Measurements from ENCODE around the gene SPINK8.

Gene SPINK8

DNA sequence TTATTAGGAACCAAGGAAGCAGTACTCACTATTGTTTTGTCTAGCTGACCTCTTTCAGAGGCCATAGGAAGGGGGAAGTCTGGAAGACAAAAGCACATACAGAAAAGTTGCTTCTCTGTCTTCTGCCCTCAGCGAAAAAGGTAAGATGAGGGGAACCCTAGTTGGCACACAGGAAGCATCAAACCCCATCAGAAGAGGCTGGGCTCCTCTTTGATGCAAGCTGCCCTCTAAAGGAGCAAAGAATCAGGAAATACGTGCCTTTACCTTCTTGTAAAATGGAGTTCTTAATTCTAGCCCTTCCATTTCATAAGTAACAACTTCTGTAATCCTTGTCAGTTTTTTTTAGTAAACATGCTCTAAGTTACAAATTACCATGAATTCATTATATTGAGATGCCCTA is 12.5 kb downstream of the SPINK8 start:
- DNase-seq (ENCODE audit: low read depth), result no peak

DNA sequence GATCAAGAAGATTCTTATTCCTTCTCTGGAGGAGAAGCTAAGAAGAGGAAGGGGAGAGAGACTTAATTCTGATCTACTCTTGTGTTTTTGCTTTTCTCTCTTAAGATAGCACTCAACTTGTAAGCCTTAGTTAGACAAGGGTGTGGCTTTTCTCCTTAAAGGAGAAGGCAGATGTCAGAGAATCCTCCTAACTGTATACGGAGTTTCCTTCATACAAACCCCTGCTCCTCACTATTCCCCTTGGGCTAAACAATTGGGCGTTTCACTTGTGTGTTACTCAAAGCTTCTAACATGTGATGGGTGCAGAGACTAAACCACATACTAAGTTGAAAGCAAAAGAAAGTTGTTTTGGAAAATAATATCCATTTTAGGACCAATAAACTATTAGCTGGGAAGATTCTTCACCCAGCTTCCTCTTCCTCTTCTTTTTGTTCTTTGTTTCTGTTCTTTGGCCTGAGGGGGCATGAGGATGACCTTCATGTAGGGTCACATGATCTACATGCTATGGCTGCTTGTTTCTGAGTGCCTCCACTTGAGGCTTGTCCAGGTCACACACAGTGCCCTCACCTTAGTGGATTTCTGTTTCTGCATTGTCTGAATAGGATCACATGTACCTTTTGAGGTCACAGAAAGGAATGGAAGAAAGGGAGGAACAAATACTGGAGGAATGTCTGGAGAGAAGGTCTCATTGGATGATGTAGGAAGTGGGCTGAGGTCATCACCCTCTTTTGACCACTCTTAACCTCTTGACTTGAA is 14.6 kb downstream of the SPINK8 start:
- no peak for DNase-seq (ENCODE audit: low read depth)

DNA sequence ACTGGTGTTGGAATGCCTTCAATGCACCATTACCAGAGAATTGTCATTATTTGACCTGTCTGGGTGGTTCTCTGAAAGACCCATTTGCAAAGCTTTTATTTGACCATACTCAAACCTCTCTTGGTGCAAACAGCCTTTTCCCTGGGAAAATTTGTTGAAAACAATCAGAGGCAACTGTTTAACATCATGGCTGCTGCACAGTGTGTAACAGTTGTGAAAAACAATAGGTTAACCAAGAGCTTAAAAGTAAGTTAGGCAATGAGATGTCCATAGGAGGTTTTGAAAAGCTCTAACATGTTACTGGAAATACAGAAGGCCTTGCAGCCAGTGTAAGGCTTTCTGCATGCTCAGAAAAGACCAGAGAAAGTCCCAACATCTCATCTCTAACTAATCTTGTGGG is 18.9 kb downstream of the SPINK8 start:
- DNase-seq (ENCODE audit: low read depth), result no peak

DNA sequence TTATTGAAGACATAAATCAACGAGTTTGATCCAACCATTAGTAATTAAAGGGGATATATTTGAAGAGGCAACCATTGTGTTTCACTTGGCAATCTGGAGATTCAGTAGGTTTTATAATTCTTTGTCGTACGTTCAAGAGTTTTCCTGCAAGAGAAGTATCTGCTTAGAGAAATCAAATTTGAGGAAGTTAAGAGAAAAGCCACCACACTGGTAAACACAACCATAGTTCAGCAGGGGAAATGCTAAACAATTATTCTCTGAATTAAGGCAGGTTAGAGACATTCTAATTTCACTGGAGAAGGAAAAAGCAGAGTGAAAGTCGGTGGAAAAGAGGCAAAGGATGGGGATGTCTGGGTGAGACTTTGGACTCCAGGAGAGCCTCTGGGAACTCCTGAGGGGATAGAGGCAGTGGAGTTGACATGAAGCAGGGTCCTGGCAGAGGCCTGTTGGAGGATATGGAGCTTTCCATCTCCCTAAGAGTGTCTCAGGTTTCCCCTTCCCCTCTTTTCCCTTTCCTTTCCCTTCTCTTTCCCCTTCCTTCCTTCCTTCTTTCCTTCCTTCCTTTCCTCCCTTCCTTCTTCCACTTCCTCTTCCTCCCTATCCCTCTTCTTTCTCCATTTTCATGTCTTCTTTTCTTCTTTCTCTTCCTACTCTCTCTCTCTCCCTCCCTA is 26.5 kb downstream of the SPINK8 start:
- no peak for DNase-seq (ENCODE audit: low read depth)

DNA sequence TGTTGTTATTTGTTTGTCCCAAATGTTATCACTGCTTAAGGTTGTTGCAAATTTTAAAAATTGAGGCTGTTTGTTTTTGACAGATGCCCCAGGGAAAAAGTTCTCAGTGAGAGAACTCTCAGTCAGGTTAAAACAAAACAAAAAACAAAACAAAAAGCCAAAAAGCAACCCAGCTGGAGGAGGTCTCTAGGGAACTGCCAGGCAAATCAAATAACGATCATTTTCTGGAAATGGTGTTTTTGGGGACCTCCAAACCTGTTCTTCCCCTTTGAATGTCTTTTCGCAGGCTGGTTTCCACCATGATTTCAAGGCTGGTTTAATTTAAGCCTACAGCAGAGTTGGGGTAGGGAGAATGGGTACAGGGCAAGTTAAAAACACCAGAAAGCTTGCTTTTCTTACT is 27.2 kb downstream of the SPINK8 start:
- no peak for DNase-seq (ENCODE audit: low read depth)

DNA sequence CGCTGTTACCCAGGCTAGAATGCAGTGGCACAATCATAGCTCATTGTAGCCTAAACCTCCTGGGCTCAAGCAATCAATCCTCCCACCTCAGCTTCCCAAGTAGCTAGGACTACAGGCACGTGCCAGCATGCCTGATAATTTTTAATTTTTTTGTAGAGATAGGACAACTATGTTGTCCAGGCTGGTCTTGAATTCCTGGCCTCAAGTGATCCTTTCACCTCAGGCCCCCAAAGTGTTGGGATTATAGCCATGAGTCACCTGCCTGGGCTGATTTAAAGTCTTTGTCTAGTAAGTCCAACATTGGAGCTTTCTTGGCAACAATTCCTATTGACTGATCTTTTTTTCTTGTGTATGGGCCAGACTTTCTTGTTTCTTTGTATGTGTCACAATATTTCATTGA is 28.1 kb downstream of the SPINK8 start:
- DNase-seq (ENCODE audit: low read depth), result no peak

DNA sequence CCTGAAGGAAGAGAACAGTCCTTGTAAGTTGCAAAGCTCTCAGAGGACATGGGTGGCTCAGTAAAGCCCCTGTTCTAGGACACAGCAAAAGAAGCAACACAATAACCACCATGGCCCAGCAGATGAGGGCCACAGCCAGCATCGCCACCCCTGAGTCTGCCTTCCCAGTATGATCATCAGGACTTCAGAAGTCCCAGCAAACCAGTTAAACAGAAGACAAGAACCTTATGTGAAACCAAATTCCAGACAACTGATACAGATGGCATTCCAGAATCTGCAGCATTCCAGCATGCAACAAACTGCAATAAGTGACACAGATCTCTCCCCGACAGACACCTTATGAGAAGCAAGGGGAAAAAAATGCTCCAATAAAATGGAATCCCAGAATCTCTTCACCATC is 30.4 kb downstream of the SPINK8 start:
- no peak for DNase-seq (ENCODE audit: low read depth)

DNA sequence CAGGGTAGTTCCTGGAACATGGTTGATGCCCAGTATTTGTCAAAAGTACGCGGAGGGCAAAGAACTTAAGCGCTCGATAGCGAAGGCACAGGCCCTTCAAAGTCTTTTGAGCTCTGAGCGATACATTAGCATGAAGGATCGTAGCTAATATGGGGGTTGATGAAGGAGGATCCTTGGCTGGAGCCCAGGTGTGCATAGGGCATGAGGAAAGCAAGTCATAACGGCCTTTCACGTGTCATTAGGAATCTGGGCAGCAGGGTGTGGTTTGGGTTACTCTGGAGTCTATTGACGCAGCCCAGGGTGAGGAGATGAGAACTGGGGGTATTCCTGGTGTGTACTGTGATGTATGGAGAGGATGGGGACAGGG is 31.7 kb downstream of the SPINK8 start:
- no peak for DNase-seq (ENCODE audit: low read depth)

DNA sequence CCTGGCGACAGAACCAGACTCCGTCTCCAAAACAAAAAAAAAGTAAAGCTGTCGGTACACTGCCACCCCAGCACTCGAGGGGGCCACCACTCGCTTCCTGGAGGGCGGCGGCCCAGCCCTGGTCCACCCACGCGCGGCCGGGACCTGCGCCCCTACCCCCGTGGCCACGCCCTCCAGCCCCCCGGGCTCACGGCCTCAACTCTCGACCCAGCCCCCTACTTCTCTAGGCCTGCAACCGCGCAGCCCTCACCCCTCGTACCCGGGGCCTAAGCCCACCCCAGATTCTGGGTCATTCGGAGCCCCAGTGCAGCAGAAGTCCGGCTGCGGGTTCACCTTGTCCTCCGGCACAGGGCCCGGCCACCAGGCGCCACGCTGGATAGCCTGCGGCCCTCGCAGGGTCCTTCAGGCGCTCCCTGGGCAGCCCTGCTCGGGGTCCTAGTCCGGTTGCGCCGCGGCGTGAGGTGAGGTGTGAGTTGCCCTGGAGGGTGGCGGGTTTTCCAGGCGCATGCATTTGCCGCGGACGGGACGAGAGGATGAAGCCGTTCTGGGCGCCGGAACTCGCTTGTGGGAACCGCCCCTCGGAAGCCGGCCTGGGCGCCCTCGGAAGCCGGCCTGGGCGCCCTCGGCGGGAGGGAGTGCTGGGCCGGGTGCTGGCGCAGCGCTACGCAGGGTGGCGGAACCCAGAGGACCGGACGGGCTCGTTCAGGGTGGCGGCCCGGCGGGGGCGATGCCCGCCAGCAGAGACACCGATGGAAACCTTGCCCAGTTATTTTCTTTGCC is 32.3 kb downstream of the SPINK8 start, which contains the start of gene NME6:
Gene NME6, minus strand, starts transcription at position 348 of the 780 bp plus-strand sequence.
- peak; percentile 89 for DNase-seq (ENCODE audit: low read depth)

DNA sequence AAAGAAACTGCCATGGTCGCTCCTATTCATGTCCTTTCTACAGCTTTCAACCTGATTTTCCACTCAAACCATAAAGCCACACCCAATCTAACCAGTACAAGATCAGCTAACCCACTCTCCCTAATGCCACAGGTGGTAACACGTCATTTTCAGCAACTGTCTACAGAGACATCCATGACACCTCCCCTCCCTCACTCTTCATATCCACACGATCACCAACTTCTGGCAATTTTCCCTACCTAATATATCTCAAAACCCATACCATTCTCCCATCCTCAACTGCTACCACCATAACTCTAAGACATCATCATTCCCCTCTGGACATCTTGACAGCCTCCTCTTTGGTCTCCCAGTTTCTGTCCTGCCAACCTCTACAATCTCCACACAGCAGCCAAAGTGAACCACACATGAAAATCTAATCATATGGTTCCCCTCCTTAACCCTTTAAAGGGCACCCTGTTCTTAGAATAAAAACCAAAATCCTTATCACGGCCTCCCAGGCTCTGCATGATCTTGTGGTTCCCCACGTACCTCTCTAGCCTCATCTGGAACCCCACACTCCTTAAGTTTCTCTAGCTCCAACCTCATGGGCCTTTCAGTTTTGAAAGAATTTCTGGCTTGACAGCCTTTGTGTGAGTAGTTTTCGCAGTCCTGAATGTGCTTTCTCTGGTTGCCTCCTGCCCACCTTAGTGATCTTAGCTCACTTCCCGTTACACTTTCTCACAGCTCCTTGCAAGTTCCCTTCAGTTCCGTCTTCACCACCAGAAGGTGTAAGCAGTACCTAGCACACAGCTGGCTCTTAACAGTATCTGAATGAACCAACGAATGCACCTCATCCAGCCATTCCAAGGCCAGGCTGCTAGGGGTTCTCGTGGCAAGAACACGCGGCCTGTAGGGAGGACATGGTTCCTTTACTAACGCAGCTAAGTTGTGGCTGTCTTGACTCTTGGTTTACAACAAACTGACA is 33.4 kb downstream of the SPINK8 start:
- no peak for DNase-seq (ENCODE audit: low read depth)

DNA sequence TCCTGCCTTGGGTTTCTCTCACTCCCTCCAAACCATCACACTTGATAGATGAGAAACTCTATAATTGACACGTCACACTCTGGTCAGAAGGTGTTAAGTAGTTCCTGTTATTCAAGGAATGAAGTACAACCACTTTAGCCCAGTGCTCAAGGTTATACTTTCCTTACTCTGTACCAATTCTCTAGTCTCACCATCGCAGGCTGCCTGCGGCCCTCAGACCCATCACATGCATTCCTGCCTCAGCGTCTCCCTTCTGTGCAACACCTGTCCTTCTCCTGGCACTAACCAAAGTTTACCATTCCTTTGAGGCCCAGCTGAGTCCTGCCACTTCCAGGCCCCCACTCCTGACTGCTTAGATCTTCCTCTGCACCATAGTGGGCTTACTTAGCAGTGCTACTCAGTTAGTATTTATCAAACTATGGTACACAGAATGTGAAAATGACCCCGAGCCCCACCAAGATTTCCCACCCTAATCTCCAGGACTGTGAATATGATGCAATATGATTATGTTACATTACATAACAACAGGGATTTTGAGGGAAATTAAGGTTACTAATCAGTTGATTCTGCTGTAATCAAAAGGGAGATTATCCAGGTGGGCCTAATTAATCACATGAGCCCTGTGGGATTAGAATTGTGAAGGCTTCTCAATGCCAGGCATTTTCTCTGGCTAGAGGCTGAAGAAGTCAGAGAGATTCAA is 36.2 kb downstream of the SPINK8 start:
- no peak for DNase-seq (ENCODE audit: low read depth)

DNA sequence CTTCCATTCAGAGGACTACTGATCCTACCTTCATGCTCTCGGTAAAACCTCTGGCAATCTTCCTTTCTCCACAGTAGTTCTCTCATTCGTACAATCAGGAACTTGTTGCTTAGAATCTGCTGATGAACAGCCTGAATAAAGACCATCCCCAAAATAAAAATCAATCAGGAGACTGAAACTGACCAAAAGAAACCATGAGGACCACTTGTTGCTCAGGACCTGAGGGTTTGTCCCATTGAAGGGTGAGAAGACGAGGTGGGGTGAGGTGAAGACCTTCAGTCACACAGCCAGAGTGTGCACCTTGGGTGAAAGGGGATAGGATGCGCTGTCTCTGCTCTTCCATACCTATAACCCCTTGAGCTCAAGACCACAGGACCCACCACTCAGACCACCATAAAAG is 36.8 kb downstream of the SPINK8 start:
- DNase-seq (ENCODE audit: low read depth), result no peak

DNA sequence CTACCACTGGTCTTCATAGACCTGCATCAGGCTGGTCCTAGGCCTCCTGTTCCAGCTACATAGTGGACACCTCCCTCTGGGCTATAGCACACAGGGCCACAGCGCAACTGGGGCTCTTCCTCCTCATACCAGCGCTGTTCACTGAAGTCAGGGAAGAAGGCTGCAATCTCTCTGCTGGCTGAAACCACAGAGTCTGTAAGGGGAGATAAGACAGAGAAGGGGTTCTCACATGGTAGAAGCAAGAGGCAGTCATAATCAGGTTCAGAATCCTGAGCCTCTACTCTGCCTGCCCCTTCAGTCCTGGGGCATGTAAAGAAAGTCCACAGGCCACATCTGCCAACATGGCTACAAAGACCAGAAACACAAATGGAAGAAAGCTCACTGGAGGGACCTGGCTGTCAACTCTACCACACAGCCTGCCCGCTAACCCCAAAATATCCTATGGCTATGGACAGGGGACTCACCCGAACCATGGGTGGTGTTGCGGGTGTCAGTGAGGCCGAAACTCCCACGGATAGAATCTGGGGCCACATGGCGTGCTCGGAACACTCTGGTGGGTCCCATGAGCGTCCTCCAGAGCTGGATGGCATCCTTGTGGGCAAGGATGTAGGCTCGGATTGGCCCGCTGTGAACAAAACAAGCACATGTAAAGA is 38.7 kb downstream of the SPINK8 start:
- DNase-seq (ENCODE audit: low read depth), result no peak

DNA sequence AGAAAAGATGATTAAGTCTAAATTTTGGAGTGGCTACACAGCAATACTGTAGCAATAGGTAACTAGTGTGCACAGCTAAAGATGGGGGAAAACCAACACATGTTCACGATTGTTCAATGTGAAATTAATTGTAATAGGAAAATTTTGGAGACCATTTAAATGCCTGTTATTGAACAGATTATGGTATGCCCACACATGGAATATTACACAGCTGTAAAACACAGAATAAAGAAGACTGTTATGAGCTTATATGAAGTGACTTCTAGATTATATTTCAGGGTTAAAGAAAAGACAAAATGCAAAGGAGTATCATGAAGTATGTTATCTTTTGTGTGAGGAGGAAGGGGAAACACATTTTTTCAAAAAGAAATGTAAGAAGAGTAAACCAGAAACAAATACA is 43.8 kb downstream of the SPINK8 start:
- no peak for DNase-seq (ENCODE audit: low read depth)

DNA sequence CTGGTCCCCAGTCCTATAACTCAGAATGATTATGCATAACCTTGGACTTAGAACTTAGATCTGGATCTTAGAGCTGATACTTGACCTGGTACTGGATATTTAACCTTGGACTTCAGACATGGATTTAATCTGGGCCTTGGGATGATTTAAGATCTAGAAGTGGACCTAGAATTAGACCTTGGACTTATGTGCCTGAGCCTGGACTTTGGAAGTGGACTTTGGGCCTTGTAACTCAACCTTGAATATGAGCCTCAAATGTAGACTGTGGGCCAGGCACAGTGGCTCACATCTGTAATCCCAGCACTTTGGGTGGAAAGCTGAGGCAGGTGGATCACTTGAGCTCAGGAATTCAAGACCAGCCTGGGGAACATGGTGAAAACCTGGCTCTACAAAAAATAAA is 46.4 kb downstream of the SPINK8 start:
- no peak for DNase-seq (ENCODE audit: low read depth)

DNA sequence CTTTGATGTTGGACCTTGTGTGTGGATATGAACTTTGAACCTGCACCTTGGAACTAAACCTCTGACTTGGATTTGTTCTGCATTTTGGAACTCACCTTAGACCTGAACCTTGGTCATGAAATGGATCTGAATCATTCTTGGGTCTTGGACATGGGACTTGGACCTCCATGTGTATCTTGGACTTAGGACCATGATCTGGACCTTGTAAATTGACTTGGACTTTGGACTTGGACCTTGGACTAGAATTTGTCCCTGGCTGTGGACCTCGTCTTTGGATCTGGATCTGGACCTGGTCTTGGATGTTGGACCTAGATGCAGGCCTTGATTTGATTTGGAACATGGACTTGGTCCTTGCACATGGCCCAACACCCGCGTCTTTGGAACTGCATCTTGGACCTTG is 47.2 kb downstream of the SPINK8 start:
- DNase-seq (ENCODE audit: low read depth), result no peak

DNA sequence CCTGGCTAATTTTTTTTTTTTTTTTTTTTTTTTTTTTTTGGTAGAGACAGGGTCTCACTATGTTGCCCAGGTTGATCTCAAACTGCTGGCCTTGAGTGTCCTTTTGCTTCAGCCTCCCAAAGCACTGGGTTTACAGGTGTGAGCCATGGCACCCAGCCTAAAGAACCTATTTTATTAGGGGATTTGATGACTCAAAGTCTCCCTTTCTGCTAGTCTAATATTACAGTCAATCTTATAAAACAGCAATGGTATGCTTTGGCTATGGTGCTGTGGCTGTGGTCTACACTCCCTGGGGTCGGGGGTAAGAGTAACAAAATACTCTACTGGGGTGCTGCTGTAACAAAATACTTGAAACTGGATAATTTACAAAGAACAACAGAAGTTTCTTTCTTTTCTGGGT is 47.8 kb downstream of the SPINK8 start:
- DNase-seq (ENCODE audit: low read depth), result no peak

DNA sequence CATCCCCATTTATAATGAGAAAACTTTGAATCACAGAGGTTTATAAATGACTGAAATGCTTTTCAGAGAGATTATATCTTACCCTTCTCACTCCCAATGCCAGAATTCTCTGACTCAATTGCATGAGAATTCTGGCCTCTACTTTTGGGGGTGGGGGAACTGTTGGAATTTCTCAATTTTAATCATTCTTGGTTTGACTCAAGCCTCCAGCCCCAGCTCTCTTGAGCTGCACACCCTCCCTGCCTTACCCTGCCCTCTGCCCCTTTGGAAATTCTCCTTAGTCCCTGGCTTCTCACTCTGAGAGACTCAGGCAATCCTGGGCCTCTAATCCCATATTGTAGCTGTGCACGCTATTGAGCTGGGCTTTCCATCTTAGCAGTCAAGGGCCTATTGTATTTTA is 48.3 kb downstream of the SPINK8 start:
- no peak for DNase-seq (ENCODE audit: low read depth)

DNA sequence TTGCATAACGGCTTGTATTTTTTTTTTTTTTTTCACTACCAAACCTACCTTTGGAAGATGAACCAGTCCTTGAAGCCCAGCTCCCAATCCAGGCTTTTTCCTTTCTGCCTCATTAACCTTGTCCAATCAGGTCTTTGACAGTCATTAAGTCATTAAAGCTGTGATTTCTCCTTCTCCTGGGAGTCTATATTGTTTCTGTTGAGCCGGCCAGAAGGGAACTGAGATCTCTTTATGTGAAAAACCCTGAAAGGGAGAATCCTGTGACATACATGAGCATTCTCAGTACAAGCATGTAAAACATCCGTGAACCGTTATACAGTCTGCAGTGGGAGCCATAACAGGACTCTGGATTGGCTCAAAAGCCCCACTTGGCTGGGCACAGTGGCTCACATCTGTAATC is 52.6 kb downstream of the SPINK8 start:
- no peak for DNase-seq (ENCODE audit: low read depth)

DNA sequence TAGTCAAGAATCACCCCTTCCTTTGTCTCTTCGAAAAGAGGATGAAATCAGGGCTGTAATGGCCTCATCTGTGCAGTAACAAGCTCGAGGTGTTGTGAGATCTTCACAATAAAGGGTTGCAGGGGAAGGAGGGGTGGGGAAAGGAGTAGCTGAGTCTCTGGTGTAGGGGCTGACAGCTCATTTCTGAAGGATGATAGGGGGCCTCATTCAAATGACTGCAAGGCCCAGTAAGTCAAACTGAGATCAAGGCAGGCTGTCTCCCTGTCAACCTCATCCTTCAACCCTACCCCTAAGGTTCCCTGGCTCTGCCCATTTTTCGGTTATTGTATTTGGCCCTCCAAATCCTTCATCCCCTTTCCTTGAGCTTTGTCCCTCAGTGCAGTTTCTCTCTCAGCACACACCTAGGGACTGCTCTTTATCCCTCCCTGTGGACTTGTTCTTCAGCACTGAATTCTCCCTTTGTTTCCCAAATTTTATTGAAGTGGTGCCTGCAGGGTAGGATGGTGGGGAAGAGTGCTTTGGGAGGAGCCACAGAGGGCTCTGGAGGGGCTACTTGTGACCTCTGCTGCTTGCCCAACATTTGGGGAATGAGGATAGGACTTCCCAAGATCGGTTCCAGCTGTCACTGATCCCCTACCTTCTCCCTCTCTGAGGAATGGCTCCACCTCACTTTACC is 54.4 kb downstream of the SPINK8 start:
- DNase-seq (ENCODE audit: low read depth), result no peak
